GM23248 (cell line): ENCODE data around the gene NFATC3. TPM values are rescaled to one million over a fixed set of nuclear protein-coding genes. Genes with fewer than 3 reads are reported as not detected.
A peak's percentile ranks its signal among the peaks of the same experiment; 100 is the strongest.
"Not testable (repeated sequence)": the region's sequence is repeated elsewhere in the genome, so short reads cannot be mapped to it uniquely, and the experiment has no call there.

Experiments
- DNase-seq: peaks from one replicate; pipeline ENCODE4 v3.0.0-alpha.2; 2015
- H2AFZ ChIP-seq: fragments of 200-600 bp; sonication (generic); 2 replicates; pipeline ENCODE4 v1.6.1; 2016; ENCODE audit warnings: antibody characterized with exemption
- H3F3A ChIP-seq: fragments of 200-600 bp; sonication (generic); 2 replicates; pipeline ENCODE4 v1.6.1; 2016; ENCODE audit warnings: mild to moderate bottlenecking, antibody characterized with exemption, mixed run types; ENCODE audit not compliant: insufficient read depth
- H3K27ac ChIP-seq: fragments of 200-600 bp; sonication (generic); 2 replicates; pipeline ENCODE4 v1.5.1; 2016; ENCODE audit warnings: mild to moderate bottlenecking
- H3K27me3 ChIP-seq: fragments of 200-600 bp; sonication (generic); replicated peaks from 2 replicates; pipeline ENCODE4 v1.6.1; 2016; ENCODE audit warnings: mild to moderate bottlenecking; ENCODE audit not compliant: insufficient read depth
- H3K36me3 ChIP-seq: fragments of 200-600 bp; sonication (generic); 2 replicates; pipeline ENCODE4 v1.6.1; 2016; ENCODE audit warnings: low read depth, mild to moderate bottlenecking
- H3K4me1 ChIP-seq: fragments of 200-600 bp; sonication (generic); 2 replicates; pipeline ENCODE4 v1.6.1; 2016; ENCODE audit warnings: mild to moderate bottlenecking; ENCODE audit not compliant: insufficient read depth
- H3K4me2 ChIP-seq: fragments of 200-600 bp; sonication (generic); one replicate; pipeline ENCODE4 v1.6.1; 2016; ENCODE audit warnings: mild to moderate bottlenecking; ENCODE audit not compliant: unreplicated experiment
- H3K4me3 ChIP-seq: fragments of 200-600 bp; sonication (generic); 2 replicates; pipeline ENCODE4 v1.5.1; 2016; ENCODE audit warnings: mild to moderate bottlenecking
- H3K79me2 ChIP-seq: fragments of 200-600 bp; sonication (generic); 2 replicates; pipeline ENCODE4 v1.6.1; 2016; ENCODE audit warnings: mild to moderate bottlenecking; ENCODE audit not compliant: insufficient read depth
- H3K9ac ChIP-seq: fragments of 200-600 bp; sonication (generic); 2 replicates; pipeline ENCODE4 v1.6.1; 2016; ENCODE audit warnings: mild to moderate bottlenecking
- H3K9me2 ChIP-seq: fragments of 200-600 bp; sonication (generic); 2 replicates; pipeline ENCODE4 v1.6.1; 2016; ENCODE audit warnings: mixed run types, mild to moderate bottlenecking, moderate library complexity; ENCODE audit not compliant: insufficient read depth
- H3K9me3 ChIP-seq: fragments of 200-600 bp; sonication (generic); one replicate; pipeline ENCODE4 v1.6.1; 2017; ENCODE audit warnings: low read depth
- H4K20me1 ChIP-seq: fragments of 200-600 bp; sonication (generic); 2 replicates; pipeline ENCODE4 v1.6.0; 2016; ENCODE audit not compliant: insufficient read depth
- EZH2 ChIP-seq: fragments of 200-600 bp; sonication (generic); IDR thresholded peaks from 2 replicates; pipeline ENCODE4 v1.6.1; 2018; ENCODE audit warnings: antibody characterized with exemption, mild to moderate bottlenecking; ENCODE audit not compliant: insufficient read depth, poor library complexity, severe bottlenecking
- EZH2phosphoT487 ChIP-seq: fragments of 200-600 bp; sonication (generic); IDR thresholded peaks from 2 replicates; pipeline ENCODE4 v1.6.1; 2018; ENCODE audit warnings: antibody characterized with exemption, moderate library complexity, mild to moderate bottlenecking, low read depth; ENCODE audit not compliant: insufficient read depth
- WGBS, 2 experiments: methylation state at CpG; one replicate each; pipeline ENCODE4 v1.1.6; 2015 to 2017; ENCODE audit warnings: low lambda C conversion rate in 2 of 2, low coverage in 1 of 2; ENCODE audit errors: missing lambda C conversion rate in 2 of 2; 5-methylcytosine and 5-hydroxymethylcytosine counted together
- in situ Hi-C: fragments of 300-500 bp; cut with MboI; formaldehyde crosslinking; loops from 2 replicates; pipeline ENCODE4 v1.15.0; 2020
- polyA plus RNA-seq: library from polyadenylated mRNA; unstranded; fragments of >200 nt; fragmentation: Nextera tagmentation; extraction: Ambion mirVana; gene quantifications from 2 replicates; pipeline ENCODE4 v1.2.1, GENCODE V29; 2016
- total RNA-seq: library from RNA; depleted of rRNA; stranded (reverse); fragments of >200 nt; shearing (Covaris generic); gene quantifications from 2 replicates; pipeline ENCODE4 v1.2.3, GENCODE V29; 2014

Gene NFATC3
- total and polyA plus RNA-seq, 2 experiments from 2014 or later: 10.2 to 14.2 TPM

GRCh38 chr16:68089067-68089466 is 3.9 kb downstream of the NFATC3 start:
- in situ Hi-C loops: no loop called here
- 95 to 98% methylated on average over 4 of the region's 4 CpGs for WGBS, 2 experiments

GRCh38 chr16:68090130-68090529 is 5.0 kb downstream of the NFATC3 start:
- 85 to 92% methylated on average over 3 of the region's 3 CpGs for WGBS, 2 experiments
- no peak for TF ChIP-seq EZH2
- TF ChIP-seq EZH2phosphoT487: no peak
- Histone ChIP-seq H4K20me1 (no peaks in the 10 kb centered on the region), H3K27me3 (no peaks in the 10 kb centered on the region), H3K9ac (no peak overlapping the region), H3F3A (peaks cover 43% of the 10 kb centered on the region), H3K4me2 (no peak overlapping the region), H3K9me3 (no peaks in the 10 kb centered on the region), H3K4me3 (no peak overlapping the region), H3K9me2 (no peaks in the 10 kb centered on the region), H3K79me2 (peaks cover 95% of the 10 kb centered on the region), H3K27ac (no peak overlapping the region), H2AFZ (no peak overlapping the region), H3K4me1 (peaks cover 40% of the 10 kb centered on the region), H3K36me3 (no peaks in the 10 kb centered on the region)
- DNase-seq: no peak
- in situ Hi-C loops: no loop called here

More at GRCh38 chr16:68089067-68089466, 3.9 kb downstream of the NFATC3 start:
- no peak overlapping the region for H3K9ac ChIP-seq
- H3K79me2 ChIP-seq: peaks cover 85% of the 10 kb centered on the region
- H3K9me3 ChIP-seq: no peaks in the 10 kb centered on the region
- DNase-seq: no peak
- H4K20me1 ChIP-seq: no peaks in the 10 kb centered on the region
- no peak overlapping the region for H3K4me2 ChIP-seq
- no peak overlapping the region for H3K4me3 ChIP-seq
- no peaks in the 10 kb centered on the region for H3K36me3 ChIP-seq
- TF ChIP-seq EZH2phosphoT487: no peak
- TF ChIP-seq EZH2: no peak
- H3K27ac ChIP-seq: no peak overlapping the region
- peaks cover 38% of the 10 kb centered on the region for H3K4me1 ChIP-seq
- no peak overlapping the region for H2AFZ ChIP-seq
- H3K9me2 ChIP-seq: no peaks in the 10 kb centered on the region
- no peaks in the 10 kb centered on the region for H3K27me3 ChIP-seq
- H3F3A ChIP-seq: peaks cover 37% of the 10 kb centered on the region

GRCh38 chr16:68090533-68090932 is 5.4 kb downstream of the NFATC3 start:
- H3K4me2 ChIP-seq: no peak overlapping the region
- in situ Hi-C loops: no loop called here

GRCh38 chr16:68091380-68092261 is 6.5 kb downstream of the NFATC3 start:
- Histone ChIP-seq H2AFZ (peak overlapping the region; percentile 47), H3K4me3 (no peak overlapping the region), H3K9me2 (no peaks in the 10 kb centered on the region), H3K27me3 (no peaks in the 10 kb centered on the region), H3K9ac (no peak overlapping the region), H3K27ac (peak overlapping the region; percentile 16; the same call in 1 of the 2 replicates), H3K9me3 (no peaks in the 10 kb centered on the region), H3K36me3 (no peaks in the 10 kb centered on the region), H4K20me1 (no peaks in the 10 kb centered on the region), H3K4me2 (no peak overlapping the region), H3K79me2 (peaks cover 100% of the 10 kb centered on the region), H3F3A (peaks cover 34% of the 10 kb centered on the region), H3K4me1 (peaks cover 40% of the 10 kb centered on the region)
- 94 to 99% methylated on average over 5 of the region's 5 CpGs for WGBS, 2 experiments
- peak; percentile 68 for DNase-seq
- TF ChIP-seq EZH2 (no peak), EZH2phosphoT487 (no peak)
- in situ Hi-C loops: no loop called here

More at GRCh38 chr16:68090533-68090932, 5.4 kb downstream of the NFATC3 start:
- Histone ChIP-seq H3K9ac (no peak overlapping the region), H3K4me1 (peaks cover 40% of the 10 kb centered on the region), H3K27me3 (no peaks in the 10 kb centered on the region), H4K20me1 (no peaks in the 10 kb centered on the region), H3K27ac (no peak overlapping the region), H3K4me3 (no peak overlapping the region), H2AFZ (no peak overlapping the region), H3F3A (peaks cover 43% of the 10 kb centered on the region), H3K79me2 (peaks cover 99% of the 10 kb centered on the region), H3K36me3 (no peaks in the 10 kb centered on the region), H3K9me3 (no peaks in the 10 kb centered on the region), H3K9me2 (no peaks in the 10 kb centered on the region)
- no peak for DNase-seq
- 64 to 69% methylated on average over 3 of the region's 3 CpGs for WGBS, 2 experiments
- no peak for TF ChIP-seq EZH2

GRCh38 chr16:68092275-68092674 is 7.1 kb downstream of the NFATC3 start:
- peak overlapping the region; percentile 16; the same call in 1 of the 2 replicates for H3K27ac ChIP-seq
- DNase-seq, in situ Hi-C loops: not testable (repeated sequence)

More at GRCh38 chr16:68092275-68092674, 7.1 kb downstream of the NFATC3 start:
- H4K20me1 ChIP-seq, H3K27me3 ChIP-seq, H3K36me3 ChIP-seq, H3K9me2 ChIP-seq, H3K4me2 ChIP-seq, H3K9me3 ChIP-seq, H2AFZ ChIP-seq, H3K9ac ChIP-seq, H3K4me3 ChIP-seq: not testable (repeated sequence)
- Histone ChIP-seq H3F3A (peaks cover 27% of the 10 kb centered on the region; the same call in 1 of the 2 replicates), H3K79me2 (peaks cover 100% of the 10 kb centered on the region), H3K4me1 (peaks cover 34% of the 10 kb centered on the region)
- 93% methylated on average over 10 of the region's 10 CpGs for WGBS, 2 experiments
